H9 (cell line): ENCODE measurements around the gene ZGRF1. TPM values are rescaled to one million over a fixed set of nuclear protein-coding genes. Genes with fewer than 3 reads are reported as not detected.

Source experiments
- DNase-seq: peaks from one replicate; pipeline ENCODE4 v3.0.0-alpha.2; 2017
- H2AFZ ChIP-seq: one replicate; pipeline ENCODE4 v1.6.1; 2013; ENCODE audit warnings: mild to moderate bottlenecking, low read length, control low read depth, moderate library complexity
- H2AK5ac ChIP-seq: 2 replicates; pipeline ENCODE4 v1.6.1; 2013; ENCODE audit warnings: low read length, control low read depth, mixed read lengths; ENCODE audit not compliant: insufficient read length
- H2BK120ac ChIP-seq: one replicate; pipeline ENCODE4 v1.6.1; 2013; ENCODE audit warnings: low read depth, mild to moderate bottlenecking, low read length, control low read depth, inconsistent platforms; ENCODE audit not compliant: poor library complexity, severe bottlenecking
- H2BK12ac ChIP-seq: 2 replicates; pipeline ENCODE4 v1.6.1; 2013; ENCODE audit warnings: low read length, control low read depth, mixed read lengths, low read depth; ENCODE audit not compliant: insufficient read length
- H2BK15ac ChIP-seq: 2 replicates; pipeline ENCODE4 v1.6.1; 2013; ENCODE audit warnings: low read depth, low read length, control low read depth
- H2BK20ac ChIP-seq: one replicate; pipeline ENCODE4 v1.6.1; 2013; ENCODE audit warnings: low read depth, mild to moderate bottlenecking, low read length, control low read depth, inconsistent platforms; ENCODE audit not compliant: poor library complexity, severe bottlenecking
- H2BK5ac ChIP-seq: 2 replicates; pipeline ENCODE4 v1.6.1; 2013; ENCODE audit warnings: low read length, control low read depth, mixed read lengths; ENCODE audit not compliant: insufficient read length
- H3K14ac ChIP-seq: 2 replicates; pipeline ENCODE4 v1.6.1; 2013; ENCODE audit warnings: low read length, control low read depth; ENCODE audit not compliant: insufficient read depth
- H3K18ac ChIP-seq: 2 replicates; pipeline ENCODE4 v1.6.1; 2013; ENCODE audit warnings: low read depth, mild to moderate bottlenecking, mixed read lengths, low read length, control low read depth; ENCODE audit not compliant: insufficient read length
- H3K23ac ChIP-seq: 2 replicates; pipeline ENCODE4 v1.6.1; 2013; ENCODE audit warnings: low read length, control low read depth, mixed read lengths, low read depth; ENCODE audit not compliant: insufficient read length
- H3K23me2 ChIP-seq: 2 replicates; pipeline ENCODE4 v1.6.1; 2013; ENCODE audit warnings: low read depth, mild to moderate bottlenecking, mixed read lengths, low read length, control low read depth; ENCODE audit not compliant: insufficient read length, poor library complexity, severe bottlenecking
- H3K27ac ChIP-seq: 2 replicates; pipeline ENCODE4 v1.5.1; 2013; ENCODE audit warnings: low read length, control low read depth, mixed read lengths, low read depth; ENCODE audit not compliant: insufficient read length
- H3K27me3 ChIP-seq: 2 replicates; pipeline ENCODE4 v1.6.1; 2013; ENCODE audit warnings: low read length, control low read depth, inconsistent platforms; ENCODE audit not compliant: insufficient read depth
- H3K4ac ChIP-seq: 2 replicates; pipeline ENCODE4 v1.6.1; 2013; ENCODE audit warnings: low read depth, mild to moderate bottlenecking, control low read depth, inconsistent platforms, low read length, moderate library complexity
- H3K4me1 ChIP-seq: 2 replicates; pipeline ENCODE4 v1.6.1; 2013; ENCODE audit warnings: low read length, control low read depth, inconsistent platforms; ENCODE audit not compliant: insufficient read depth
- H3K4me2 ChIP-seq: 2 replicates; pipeline ENCODE4 v1.6.1; 2013; ENCODE audit warnings: low read length, control low read depth, mixed read lengths; ENCODE audit not compliant: insufficient read length, insufficient read depth
- H3K56ac ChIP-seq: 2 replicates; pipeline ENCODE4 v1.6.1; 2013; ENCODE audit warnings: low read depth, mild to moderate bottlenecking, mixed read lengths, low read length, control low read depth; ENCODE audit not compliant: insufficient read length
- H3K79me1 ChIP-seq: 2 replicates; pipeline ENCODE4 v1.6.1; 2013; ENCODE audit warnings: low read depth, mild to moderate bottlenecking, moderate library complexity, low read length, control low read depth, inconsistent platforms; ENCODE audit not compliant: insufficient read depth, poor library complexity, severe bottlenecking
- H3K79me2 ChIP-seq: 2 replicates; pipeline ENCODE4 v1.6.1; 2013; ENCODE audit warnings: low read length, control low read depth, inconsistent platforms; ENCODE audit not compliant: insufficient read depth
- H3K9ac ChIP-seq: 2 replicates; pipeline ENCODE4 v1.6.1; 2013; ENCODE audit warnings: low read length, control low read depth, mixed read lengths; ENCODE audit not compliant: insufficient read length; ENCODE audit errors: extremely low read depth
- H3K9me3 ChIP-seq: one replicate; pipeline ENCODE4 v1.6.1; 2013; ENCODE audit warnings: low read depth, low read length, inconsistent platforms; ENCODE audit not compliant: control insufficient read depth
- H3T11ph ChIP-seq: one replicate; pipeline ENCODE4 v1.6.1; 2013; ENCODE audit warnings: mild to moderate bottlenecking, low read length, control low read depth, inconsistent platforms
- H4K20me1 ChIP-seq: one replicate; pipeline ENCODE4 v1.6.1; 2013; ENCODE audit not compliant: control insufficient read depth, insufficient read length, insufficient read depth
- H4K5ac ChIP-seq: 2 replicates; pipeline ENCODE4 v1.6.1; 2013; ENCODE audit warnings: low read depth, mild to moderate bottlenecking, mixed read lengths, low read length, control low read depth; ENCODE audit not compliant: insufficient read length
- H4K8ac ChIP-seq: replicated peaks from 2 replicates; pipeline ENCODE4 v1.6.1; 2013; ENCODE audit warnings: low read length, control low read depth, mixed read lengths, low read depth; ENCODE audit not compliant: insufficient read length
- H4K91ac ChIP-seq: 2 replicates; pipeline ENCODE4 v1.6.1; 2013; ENCODE audit warnings: low read depth, mild to moderate bottlenecking, moderate library complexity, mixed read lengths, low read length, control low read depth; ENCODE audit not compliant: insufficient read length
- H3K27ac Mint-ChIP-seq, 3 experiments: 2 replicates in 2 of 3; 3 replicates in 1 of 3; pipeline ENCODE4 v1.8.0; 2020 to 2021; ENCODE audit warnings: mixed read lengths in 3 of 3, mild to moderate bottlenecking in 1 of 3, moderate library complexity in 1 of 3
- H3K27me3 Mint-ChIP-seq: 2 replicates; pipeline ENCODE4 v1.8.0; 2021; ENCODE audit warnings: low read depth, mild to moderate bottlenecking, moderate library complexity, mixed read lengths
- H3K36me3 Mint-ChIP-seq, 3 experiments: 2 replicates in 2 of 3; 3 replicates in 1 of 3; pipeline ENCODE4 v1.8.0; 2020 to 2021; ENCODE audit warnings: low read depth in 3 of 3, mixed read lengths in 3 of 3; ENCODE audit not compliant: insufficient read depth in 1 of 3
- H3K4me1 Mint-ChIP-seq, 2 experiments: 2 replicates each; pipeline ENCODE4 v1.8.0; 2020; ENCODE audit warnings: mixed read lengths in 2 of 2
- H3K4me3 Mint-ChIP-seq, 2 experiments: 2 replicates in 1 of 2; 3 replicates in 1 of 2; pipeline ENCODE4 v1.8.0; 2020 to 2021; ENCODE audit warnings: mild to moderate bottlenecking in 2 of 2, mixed read lengths in 2 of 2, moderate library complexity in 1 of 2
- H3K9me3 Mint-ChIP-seq, 2 experiments: 2 replicates in 1 of 2; 3 replicates in 1 of 2; pipeline ENCODE4 v1.8.0; 2020; ENCODE audit warnings: mild to moderate bottlenecking in 2 of 2, mixed read lengths in 2 of 2, moderate library complexity in 1 of 2
- CTCF ChIP-seq: fragments of 200-600 bp; sonication (generic); conservative IDR thresholded peaks from 3 replicates; pipeline ENCODE4 v1.8.0; 2021; ENCODE audit warnings: antibody characterized with exemption, mild to moderate bottlenecking
- WGBS: extraction: QIAGEN DNeasy Blood & Tissue Kit; methylation state at CpG from one replicate; pipeline ENCODE4 v1.1.7; 2013; ENCODE audit warnings: missing lambda C conversion rate, low lambda C conversion rate, mixed read lengths; ENCODE audit not compliant: insufficient read length; ENCODE audit errors: extremely low coverage; 5-methylcytosine and 5-hydroxymethylcytosine counted together
- total RNA-seq: library from RNA; stranded (reverse); gene quantifications from 2 replicates; pipeline ENCODE4 v1.2.1, GENCODE V29; 2021

ZGRF1 gene
- total RNA-seq, 1 experiment from 2014 or later: 38.3 TPM

- H4K8ac ChIP-seq: no peak overlapping the region
- H4K5ac ChIP-seq: no peak overlapping the region
- DNase-seq: no peak
- TF ChIP-seq CTCF: no peak
- no peak overlapping the region for H3K56ac ChIP-seq
- no CpG with 5 or more reads among the region's 5 CpGs for WGBS
- H2BK5ac ChIP-seq: no peak overlapping the region
- Mint-ChIP-seq H3K27me3 (peaks cover 85% of the 10 kb centered on the region), H3K4me3 (no peak overlapping the region), H3K27ac (no peak overlapping the region), H3K36me3 (no peaks in the 10 kb centered on the region), H3K9me3 (peaks cover 0 to 3% of the 10 kb centered on the region in 2 experiments; a peak in 1 of 5 replicates), H3K4me1 (peaks cover 0 to 3% of the 10 kb centered on the region in 2 experiments; a peak in 1 of 4 replicates)
- H3K79me1 ChIP-seq: no peaks in the 10 kb centered on the region
- H4K91ac ChIP-seq: no peak overlapping the region
- H2BK12ac ChIP-seq: no peak overlapping the region
- no peaks in the 10 kb centered on the region for H3K4me1 ChIP-seq
- H2AFZ ChIP-seq: no peak overlapping the region
- H4K20me1 ChIP-seq: no peaks in the 10 kb centered on the region
- no peak overlapping the region for H3K14ac ChIP-seq
- H2AK5ac ChIP-seq: no peak overlapping the region
- no peaks in the 10 kb centered on the region for H3K9me3 ChIP-seq
- no peaks in the 10 kb centered on the region for H3K79me2 ChIP-seq
- no peak overlapping the region for H3K23ac ChIP-seq
- H2BK120ac ChIP-seq: no peak overlapping the region
- H2BK20ac ChIP-seq: no peak overlapping the region
- H3K27me3 ChIP-seq: peaks cover 11% of the 10 kb centered on the region; the same call in 1 of the 2 replicates
- H2BK15ac ChIP-seq: no peak overlapping the region
- no peak overlapping the region for H3K18ac ChIP-seq
- H3T11ph ChIP-seq: no peak overlapping the region
- H3K27ac ChIP-seq: no peak overlapping the region
- H3K4me2 ChIP-seq: no peak overlapping the region
- H3K4ac ChIP-seq: no peak overlapping the region
- H3K23me2 ChIP-seq: no peaks in the 10 kb centered on the region
- no peak overlapping the region for H3K9ac ChIP-seq
These were observed 133.8 kb downstream of the ZGRF1 start for GRCh38 chr4:112502871-112503270.
